Tibial nerve (tissue), 4 donors: Measurements from ENCODE around the gene SEC24A. TPM values are rescaled to one million over a fixed set of nuclear protein-coding genes. Genes with fewer than 3 reads are reported as not detected.
A peak's percentile ranks its signal among the peaks of the same experiment; 100 is the strongest.
"Not testable (repeated sequence)": the region's sequence is repeated elsewhere in the genome, so short reads cannot be mapped to it uniquely, and the experiment has no call there.

Experiments used
- DNase-seq, 2 donors: peaks; one replicate each; pipeline ENCODE4 v3.0.0-alpha.2; 2019; ENCODE audit warnings: low spot score in 2 of 2
- H3K27ac ChIP-seq, 4 donors: fragments of 200-600 bp; sonication (generic) in 3 of 4; one replicate each; pipeline ENCODE4 v1.5.1; 2017 to 2019; ENCODE audit warnings: mild to moderate bottlenecking in 1 of 4
- H3K27me3 ChIP-seq, 2 donors: fragments of 200-600 bp; sonication (generic) in 1 of 2; one replicate each; pipeline versions ENCODE4 v1.5.1 to v1.6.0; 2017 to 2019
- H3K36me3 ChIP-seq, 3 donors: fragments of 200-600 bp; sonication (generic); one replicate each; pipeline ENCODE4 v1.5.1; 2018 to 2019
- H3K4me1 ChIP-seq, 4 donors: fragments of 200-600 bp; sonication (generic) in 3 of 4; one replicate each; pipeline ENCODE4 v1.5.1; 2017 to 2019
- H3K4me3 ChIP-seq, 4 donors: fragments of 200-600 bp; sonication (generic) in 3 of 4; one replicate each; pipeline ENCODE4 v1.5.1; 2017 to 2019; ENCODE audit warnings: mild to moderate bottlenecking in 1 of 4, moderate library complexity in 1 of 4
- H3K9me3 ChIP-seq, 4 donors: fragments of 200-600 bp; sonication (generic) in 3 of 4; one replicate each; pipeline ENCODE4 v1.5.1; 2017 to 2019
- EP300 ChIP-seq, 2 donors: sonication (generic); formaldehyde crosslinking; IDR thresholded peaks; one replicate each; pipeline ENCODE4 v1.6.1; 2017; ENCODE audit warnings: antibody characterized with exemption in 2 of 2, mild to moderate bottlenecking in 1 of 2
- POLR2A ChIP-seq, 2 donors: fragments of 450-650 bp; IDR thresholded peaks; one replicate each; pipeline ENCODE4 v1.6.1; 2017; ENCODE audit warnings: antibody characterized with exemption in 2 of 2, mild to moderate bottlenecking in 2 of 2, moderate library complexity in 2 of 2
- WGBS, 2 donors: methylation state at CpG; one replicate each; pipeline ENCODE4 v1.1.5; 2018; 5-methylcytosine and 5-hydroxymethylcytosine counted together
- total RNA-seq, 4 donors: library from RNA; depleted of rRNA; stranded (reverse); fragments of >200 nt; gene quantifications; one replicate each; pipeline ENCODE4 v1.1.0, GENCODE V29; 2016
- TF ChIP-seq, protein P1 (sequence below), 5 experiments: fragments of 200-600 bp in 3 of 5; fragments of 450-650 bp in 2 of 5; sonication (generic) in 3 of 5; IDR thresholded peaks; one replicate each; pipeline ENCODE4 v1.5.1; 2016 to 2019; ENCODE audit warnings: antibody characterized with exemption in 5 of 5, mild to moderate bottlenecking in 3 of 5, moderate library complexity in 2 of 5

Gene SEC24A
- total RNA-seq, 4 donors from 2014 or later, result 12.7 to 21.3 (median 17.9) TPM

DNA sequence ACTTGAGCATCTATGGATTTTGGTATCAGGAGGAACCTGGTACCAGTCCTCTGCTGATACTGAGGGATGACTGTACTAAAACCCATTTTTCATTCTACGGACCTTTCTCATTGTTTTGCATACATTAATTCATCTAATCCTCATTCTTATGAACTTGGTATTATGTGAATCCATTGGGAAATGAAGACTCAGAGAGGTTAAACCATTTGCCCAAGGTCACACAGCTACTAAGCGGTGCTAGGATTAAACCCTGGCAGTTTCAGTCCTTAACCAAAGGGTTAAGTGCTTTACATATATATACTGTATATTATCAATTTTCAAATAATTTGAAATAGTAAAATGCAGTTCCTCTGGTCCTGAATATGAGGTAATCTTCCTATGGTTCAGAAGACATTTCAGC, 93.5 kb downstream of the SEC24A start:
- no peaks in the 10 kb centered on the region for H3K9me3 ChIP-seq
- H3K27me3 ChIP-seq, result no peaks in the 10 kb centered on the region
- H3K4me3 ChIP-seq, result no peak overlapping the region
- peaks cover 0 to 21% (median 0%) of the 10 kb centered on the region in 3 donors for H3K36me3 ChIP-seq
- H3K4me1 ChIP-seq, result peaks cover 0 to 27% (median 5%) of the 10 kb centered on the region in 4 donors
- H3K27ac ChIP-seq, result no peak overlapping the region
- 92 to 98% methylated on average over 2 of the region's 2 CpGs for WGBS, 2 donors
- no peak for DNase-seq
- no peak for TF ChIP-seq POLR2A (IDR thresholded peaks at IDR 0.05)
- TF ChIP-seq, protein P1, sequence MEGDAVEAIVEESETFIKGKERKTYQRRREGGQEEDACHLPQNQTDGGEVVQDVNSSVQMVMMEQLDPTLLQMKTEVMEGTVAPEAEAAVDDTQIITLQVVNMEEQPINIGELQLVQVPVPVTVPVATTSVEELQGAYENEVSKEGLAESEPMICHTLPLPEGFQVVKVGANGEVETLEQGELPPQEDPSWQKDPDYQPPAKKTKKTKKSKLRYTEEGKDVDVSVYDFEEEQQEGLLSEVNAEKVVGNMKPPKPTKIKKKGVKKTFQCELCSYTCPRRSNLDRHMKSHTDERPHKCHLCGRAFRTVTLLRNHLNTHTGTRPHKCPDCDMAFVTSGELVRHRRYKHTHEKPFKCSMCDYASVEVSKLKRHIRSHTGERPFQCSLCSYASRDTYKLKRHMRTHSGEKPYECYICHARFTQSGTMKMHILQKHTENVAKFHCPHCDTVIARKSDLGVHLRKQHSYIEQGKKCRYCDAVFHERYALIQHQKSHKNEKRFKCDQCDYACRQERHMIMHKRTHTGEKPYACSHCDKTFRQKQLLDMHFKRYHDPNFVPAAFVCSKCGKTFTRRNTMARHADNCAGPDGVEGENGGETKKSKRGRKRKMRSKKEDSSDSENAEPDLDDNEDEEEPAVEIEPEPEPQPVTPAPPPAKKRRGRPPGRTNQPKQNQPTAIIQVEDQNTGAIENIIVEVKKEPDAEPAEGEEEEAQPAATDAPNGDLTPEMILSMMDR (IDR thresholded peaks at IDR 0.05), result no peak
- no peak for TF ChIP-seq EP300 (IDR thresholded peaks at IDR 0.05)

DNA sequence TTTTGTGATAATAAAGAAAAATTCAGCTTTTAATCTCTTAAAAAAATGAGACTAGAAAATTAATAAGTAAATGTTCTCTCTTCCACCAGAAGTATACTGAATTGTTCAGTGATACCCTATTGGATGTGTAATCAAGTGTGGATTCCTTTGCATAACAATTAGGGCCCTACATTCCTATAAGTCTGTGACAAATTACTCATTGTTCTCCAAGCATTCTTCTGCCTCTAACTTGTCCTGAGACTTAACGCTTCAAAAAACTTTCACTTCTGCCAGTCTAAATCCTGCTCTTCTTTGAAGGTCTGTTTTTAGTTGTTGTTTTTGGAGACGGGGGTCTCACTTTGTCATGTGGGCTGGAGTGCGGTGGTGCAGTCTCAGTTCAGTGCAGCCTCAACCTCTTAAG, 100.8 kb downstream of the SEC24A start:
- no peak overlapping the region for H3K4me3 ChIP-seq
- no peak overlapping the region for H3K27ac ChIP-seq
- no peaks in the 10 kb centered on the region for H3K9me3 ChIP-seq
- H3K36me3 ChIP-seq, result peaks cover 0 to 47% (median 4%) of the 10 kb centered on the region in 3 donors
- DNase-seq, result no peak
- 59 to 69% methylated on average over 3 of the region's 3 CpGs for WGBS, 2 donors
- H3K4me1 ChIP-seq, result no peaks in the 10 kb centered on the region
- TF ChIP-seq EP300 (IDR thresholded peaks at IDR 0.05), result no peak
- TF ChIP-seq POLR2A (IDR thresholded peaks at IDR 0.05), result no peak
- TF ChIP-seq, protein P1 (IDR thresholded peaks at IDR 0.05), result no peak
- H3K27me3 ChIP-seq, result no peaks in the 10 kb centered on the region

DNA sequence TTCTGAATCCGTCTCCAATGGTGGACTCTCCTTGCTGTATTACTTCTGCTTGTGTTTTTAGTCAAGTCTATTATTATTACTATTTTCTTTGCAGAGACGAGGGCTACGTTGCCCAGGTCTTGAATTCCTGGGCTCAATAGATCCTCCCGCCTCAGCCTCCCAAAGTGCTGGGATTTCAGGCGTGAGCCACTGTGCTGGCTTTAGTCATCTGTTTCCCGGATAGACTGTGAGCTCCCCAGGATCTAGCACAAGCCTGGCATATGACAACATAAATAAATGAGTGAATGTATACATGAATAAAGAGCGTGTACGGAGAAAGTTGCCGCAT, 109.6 kb downstream of the SEC24A start:
- peaks cover 4 to 39% (median 21%) of the 10 kb centered on the region in 4 donors for H3K4me1 ChIP-seq
- H3K36me3 ChIP-seq, result peaks cover 0 to 2% (median 0%) of the 10 kb centered on the region in 3 donors
- WGBS, 2 donors, result 21 to 25% methylated on average over 9 of the region's 9 CpGs
- H3K9me3 ChIP-seq, result no peaks in the 10 kb centered on the region
- TF ChIP-seq, protein P1 (IDR thresholded peaks at IDR 0.05), result no peak
- TF ChIP-seq EP300 (IDR thresholded peaks at IDR 0.05) (no peak), POLR2A (IDR thresholded peaks at IDR 0.05) (no peak)
- no peaks in the 10 kb centered on the region for H3K27me3 ChIP-seq
- DNase-seq, result no peak
- H3K4me3 ChIP-seq, result peak overlapping the region; percentile 57 to 98 (median 74)
- H3K27ac ChIP-seq, result peak overlapping the region in 3 of 4 donors; percentile 74 to 80 (median 78)

DNA sequence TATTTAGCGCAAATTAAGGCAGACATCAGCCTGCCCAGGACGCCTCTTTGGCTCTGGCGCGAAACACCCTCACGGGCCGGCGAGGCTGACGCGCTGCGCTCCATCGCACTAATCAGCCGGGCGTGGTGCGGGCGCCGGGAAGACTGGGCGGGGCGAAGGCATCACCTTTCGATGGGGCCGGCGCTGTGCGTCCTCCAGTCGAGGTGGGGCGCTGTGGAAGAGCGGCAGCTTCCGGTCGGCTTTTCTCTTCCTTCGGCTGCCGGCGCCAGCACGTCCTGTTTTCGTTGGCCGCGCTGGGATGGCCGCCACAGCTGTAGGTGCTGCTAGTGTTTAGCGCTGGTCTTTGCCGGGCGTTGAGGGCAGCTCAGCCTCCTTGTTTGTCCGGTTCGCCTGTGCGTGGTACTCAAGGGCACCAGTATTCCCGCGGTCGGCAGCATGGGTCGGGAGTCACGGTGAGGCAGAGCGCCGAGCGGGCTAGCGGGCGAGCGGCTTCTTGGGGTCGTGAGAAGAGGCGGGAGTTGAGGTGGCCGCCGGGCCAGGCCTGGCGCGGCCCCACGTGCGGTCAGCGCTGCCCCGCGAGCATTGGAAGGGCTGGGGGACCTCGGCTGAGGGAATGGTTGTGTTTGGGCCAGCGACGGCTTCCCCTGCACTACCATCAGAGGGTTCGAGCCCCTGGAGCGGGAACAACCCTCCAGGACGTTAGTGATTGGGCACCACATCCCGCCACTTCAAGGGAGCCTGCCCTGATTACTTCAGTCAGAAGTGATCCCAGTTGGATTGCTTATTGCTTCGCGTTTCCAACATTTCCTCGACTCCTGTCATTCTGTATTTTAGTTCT, 110.1 kb downstream of the SEC24A start, which contains the start of gene DDX46:
TSS of gene DDX46 (plus strand) at position 276 of the 838 bp plus-strand sequence. CDS start at position 436, 160 bp downstream.
- DNase-seq, result peak; percentile 83 to 89
- peak within 1 kb of the TSS in 3 of 4 donors; percentile 74 to 85 (median 78) for H3K27ac ChIP-seq
- H3K4me3 ChIP-seq, result peak within 1 kb of the TSS; percentile 57 to 98 (median 74)
- no peaks in the 10 kb centered on the region for H3K27me3 ChIP-seq
- TF ChIP-seq EP300 (IDR thresholded peaks at IDR 0.05) (peak; percentile 55 to 89), POLR2A (IDR thresholded peaks at IDR 0.05) (peak; percentile 28 to 45)
- TF ChIP-seq, protein P1 (IDR thresholded peaks at IDR 0.05), result peak; percentile 68 to 90 (median 83)
- 0 to 1% methylated on average over 38 to 47 of the region's 73 CpGs for WGBS, 2 donors
- H3K9me3 ChIP-seq, result no peaks in the 10 kb centered on the region
- H3K36me3 ChIP-seq, result peaks cover 0 to 6% (median 0%) of the 10 kb centered on the region in 3 donors
- peaks cover 4 to 39% (median 21%) of the 10 kb centered on the region in 4 donors for H3K4me1 ChIP-seq

DNA sequence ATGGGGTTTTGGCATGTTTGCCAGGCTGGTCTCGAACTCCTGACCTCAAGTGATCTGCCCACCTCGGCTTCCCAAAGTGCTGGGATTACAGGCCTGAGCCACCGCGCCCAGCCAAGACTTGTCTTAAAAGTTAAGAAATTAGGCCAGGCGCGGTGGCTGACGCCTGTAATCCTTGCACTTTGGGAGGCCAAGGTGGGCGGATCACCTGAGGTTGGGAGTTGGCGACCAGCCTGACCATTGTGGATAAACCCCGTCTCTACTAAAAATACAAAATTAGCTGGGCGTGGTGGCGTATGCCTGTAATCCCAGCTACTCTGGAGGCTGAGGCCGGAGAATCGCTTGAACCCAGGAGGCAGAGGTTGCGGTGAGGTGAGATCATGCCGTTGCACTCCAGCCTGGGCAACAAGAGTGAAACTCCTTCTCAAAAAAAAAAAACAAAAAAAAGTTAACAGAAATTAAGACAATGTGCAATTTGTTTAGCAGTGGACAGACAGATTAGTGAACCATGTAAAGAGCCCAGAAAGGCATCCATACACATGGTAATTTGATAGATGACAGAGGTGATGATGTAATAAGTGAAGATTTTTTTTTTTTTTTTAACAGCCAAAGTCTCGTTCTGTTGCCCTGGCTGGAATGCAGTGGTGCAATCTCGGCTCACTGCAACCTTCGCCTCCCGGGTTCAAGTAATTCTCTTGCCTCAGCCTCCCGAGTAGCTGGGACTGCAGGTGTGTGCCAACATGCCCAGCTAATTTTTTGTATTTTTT, 119.1 kb downstream of the SEC24A start:
- H3K4me3 ChIP-seq, H3K9me3 ChIP-seq, H3K27ac ChIP-seq, DNase-seq, H3K27me3 ChIP-seq, H3K4me1 ChIP-seq: not testable (repeated sequence)
- 94 to 95% methylated on average over 21 of the region's 21 CpGs for WGBS, 2 donors
- H3K36me3 ChIP-seq, result peaks cover 0 to 93% (median 12%) of the 10 kb centered on the region in 3 donors
